ENCODE measurements around the gene C11orf68. TPM values are rescaled to one million over a fixed set of nuclear protein-coding genes. Genes with fewer than 3 reads are reported as not detected.

The C11orf68 gene
- total and polyA plus RNA-seq, 2 donors (not counting 1 experiment from before 2014, with no cell fraction given) = 34.9 to 50.6 TPM

DNA sequence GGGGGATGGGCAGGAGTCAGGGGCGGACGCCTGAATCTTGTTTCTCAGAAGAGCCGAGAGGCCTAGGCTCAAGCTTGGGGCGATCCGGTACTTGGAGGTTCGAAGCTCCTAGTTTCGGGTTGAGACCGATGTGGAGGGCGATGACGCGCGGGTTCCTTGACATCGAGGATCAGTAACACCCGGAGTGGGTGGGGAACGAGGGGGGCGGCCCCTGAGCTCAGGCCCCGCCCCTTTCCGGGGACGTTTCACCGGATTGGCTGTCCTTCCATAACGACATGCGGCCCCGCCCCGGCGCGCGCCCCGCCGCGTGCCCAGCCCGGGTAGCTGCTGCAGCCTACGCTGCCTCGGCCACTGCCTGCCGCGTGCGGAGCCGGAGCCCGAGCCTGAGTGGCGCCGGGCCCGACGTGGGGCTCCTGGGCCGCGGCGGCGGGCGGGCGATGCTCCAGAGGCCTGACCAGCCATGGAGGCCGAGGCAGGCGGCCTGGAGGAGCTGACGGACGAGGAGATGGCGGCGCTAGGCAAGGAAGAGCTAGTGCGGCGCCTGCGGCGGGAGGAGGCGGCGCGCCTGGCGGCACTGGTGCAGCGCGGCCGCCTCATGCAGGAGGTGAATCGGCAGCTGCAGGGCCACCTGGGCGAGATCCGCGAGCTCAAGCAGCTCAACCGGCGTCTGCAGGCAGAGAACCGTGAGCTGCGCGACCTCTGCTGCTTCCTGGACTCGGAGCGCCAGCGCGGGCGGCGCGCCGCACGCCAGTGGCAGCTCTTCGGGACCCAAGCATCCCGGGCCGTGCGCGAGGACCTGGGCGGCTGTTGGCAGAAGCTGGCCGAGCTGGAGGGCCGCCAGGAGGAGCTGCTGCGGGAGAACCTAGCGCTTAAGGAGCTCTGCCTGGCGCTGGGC is 28.3 kb downstream of the C11orf68 start, which contains the start of gene CCDC85B:
TSS of gene CCDC85B (plus strand) at position 350 of the 895 bp plus-strand sequence. CDS start at position 461, 111 bp downstream.
- peak; percentile 70 for ATAC-seq (ENCODE audit: low read depth)
- intact Hi-C loops (cut with micrococcal nuclease) = loop anchor here (1.0 to 2.0 kb wide), 3 partner anchors 10 to 178 kb away; partner anchors contain the start of genes FOSL1 and KAT5
- Histone ChIP-seq H3K9ac (ENCODE audit: low read length) (peak within 1 kb of the TSS; percentile 96), H4K20me1 (ENCODE audit: control insufficient read depth, insufficient read depth, low read length, poor library complexity, severe bottlenecking) (peaks cover 21% of the 10 kb centered on the region), H3K79me2 (ENCODE audit: control insufficient read depth, insufficient read depth, low read length) (peaks cover 24% of the 10 kb centered on the region), H3K36me3 (replicated peaks in 1 of 2; ENCODE audit: control extremely low read depth in 1 of 2, control insufficient read depth in 1 of 2, extremely low read depth in 1 of 2, insufficient read depth in 2 of 2, low read length in 1 of 2) (peaks cover 0 to 8% of the 10 kb centered on the region in 2 experiments), H3K9me3 (ENCODE audit: control extremely low read depth in 1 of 3, control insufficient read depth in 2 of 3, insufficient read depth in 1 of 3, low read length in 2 of 3) (no peaks in the 10 kb centered on the region), H3K27ac (ENCODE audit: low read length in 2 of 2) (peak within 1 kb of the TSS; percentile 85), H3K4me3 (ENCODE audit: control extremely low read depth in 1 of 5, extremely low read depth in 1 of 5, insufficient read depth in 1 of 5, low read depth in 2 of 5, low read length in 4 of 5) (peak within 1 kb of the TSS; percentile 18 to 88 (median 75)), H3K4me1 (ENCODE audit: control insufficient read depth in 2 of 2, insufficient read depth in 2 of 2, low read length in 2 of 2) (peaks cover 52 to 62% of the 10 kb centered on the region in 2 donors), H3K4me2 (replicated peaks; ENCODE audit: low read depth, low read length, poor library complexity, severe bottlenecking) (peak within 1 kb of the TSS; percentile 99), H2AFZ (ENCODE audit: insufficient read depth, low read depth, low read length, poor library complexity, severe bottlenecking) (peak within 1 kb of the TSS; percentile 99), H3K27me3 (replicated peaks in 1 of 4; ENCODE audit: control extremely low read depth in 1 of 4, control insufficient read depth in 3 of 4, insufficient read depth in 4 of 4, low read length in 3 of 4) (no peaks in the 10 kb centered on the region)
- TF ChIP-seq, protein P1, sequence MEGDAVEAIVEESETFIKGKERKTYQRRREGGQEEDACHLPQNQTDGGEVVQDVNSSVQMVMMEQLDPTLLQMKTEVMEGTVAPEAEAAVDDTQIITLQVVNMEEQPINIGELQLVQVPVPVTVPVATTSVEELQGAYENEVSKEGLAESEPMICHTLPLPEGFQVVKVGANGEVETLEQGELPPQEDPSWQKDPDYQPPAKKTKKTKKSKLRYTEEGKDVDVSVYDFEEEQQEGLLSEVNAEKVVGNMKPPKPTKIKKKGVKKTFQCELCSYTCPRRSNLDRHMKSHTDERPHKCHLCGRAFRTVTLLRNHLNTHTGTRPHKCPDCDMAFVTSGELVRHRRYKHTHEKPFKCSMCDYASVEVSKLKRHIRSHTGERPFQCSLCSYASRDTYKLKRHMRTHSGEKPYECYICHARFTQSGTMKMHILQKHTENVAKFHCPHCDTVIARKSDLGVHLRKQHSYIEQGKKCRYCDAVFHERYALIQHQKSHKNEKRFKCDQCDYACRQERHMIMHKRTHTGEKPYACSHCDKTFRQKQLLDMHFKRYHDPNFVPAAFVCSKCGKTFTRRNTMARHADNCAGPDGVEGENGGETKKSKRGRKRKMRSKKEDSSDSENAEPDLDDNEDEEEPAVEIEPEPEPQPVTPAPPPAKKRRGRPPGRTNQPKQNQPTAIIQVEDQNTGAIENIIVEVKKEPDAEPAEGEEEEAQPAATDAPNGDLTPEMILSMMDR (IDR thresholded peaks at IDR 0.05) = peak; percentile 33
- no peak for TF ChIP-seq EZH2 (IDR thresholded peaks at IDR 0.05; ENCODE audit: borderline replicate concordance, insufficient read depth, low read depth, low read length, poor library complexity, severe bottlenecking)
- POLR2A ChIA-PET = interaction anchor here (0.5 to 6.2 kb wide), 18 partner anchors 10 to 1215 kb away, joined by 3 to 65 read pairs (median 7); partner anchors contain the start of genes BANF1, C11orf68, CFL1 and DRAP1
- Mint-ChIP-seq H3K27me3 (no peaks in the 10 kb centered on the region), H3K27ac (peak within 1 kb of the TSS; percentile 98), H3K4me1 (peaks cover 65% of the 10 kb centered on the region), H3K9me3 (ENCODE audit: insufficient read depth) (no peaks in the 10 kb centered on the region), H3K4me3 (peak within 1 kb of the TSS; percentile 98)
- DNase-seq = peak; percentile 98
- CTCF ChIA-PET = interaction anchor here (0.6 to 15.5 kb wide), 31 partner anchors 8 to 1557 kb away, joined by 3 to 244 read pairs (median 4); partner anchors contain the start of genes C11orf68, CFL1, FOSL1 and KAT5
- WGBS (ENCODE audit: insufficient coverage) = under 1% methylated on average over 94 of the region's 94 CpGs
